ENCODE results near the gene MLLT10. TPM values are rescaled to one million over a fixed set of nuclear protein-coding genes. Genes with fewer than 3 reads are reported as not detected.
"Not testable (repeated sequence)": the region's sequence is repeated elsewhere in the genome, so short reads cannot be mapped to it uniquely, and the experiment has no call there.

MLLT10 gene
- total RNA-seq, 1 donor from 2014 or later, result 46.8 TPM

GRCh38 chr10:21587391-21587790, 53.4 kb downstream of the MLLT10 start:
- H3K27ac Mint-ChIP-seq, result no peak overlapping the region
- no peaks in the 10 kb centered on the region for H3K27me3 Mint-ChIP-seq
- DNase-seq (ENCODE audit: extremely low spot score, unreplicated experiment), result no peak
- no peaks in the 10 kb centered on the region for H3K4me1 Mint-ChIP-seq (ENCODE audit: unreplicated experiment)
- H3K36me3 Mint-ChIP-seq, result peaks cover 50% of the 10 kb centered on the region
- TF ChIP-seq CTCF (conservative IDR thresholded peaks at IDR 0.05), result no peak
- H3K9me3 Mint-ChIP-seq, result no peaks in the 10 kb centered on the region
- no peak overlapping the region for H3K4me3 Mint-ChIP-seq

GRCh38 chr10:21588159-21588558, 54.1 kb downstream of the MLLT10 start:
- Mint-ChIP-seq H3K27ac (peak overlapping the region; percentile 21), H3K36me3 (peaks cover 51% of the 10 kb centered on the region)
- H3K9me3 Mint-ChIP-seq; H3K4me1 Mint-ChIP-seq (ENCODE audit: unreplicated experiment); DNase-seq (ENCODE audit: extremely low spot score, unreplicated experiment); H3K4me3 Mint-ChIP-seq; H3K27me3 Mint-ChIP-seq: not testable (repeated sequence)

GRCh38 chr10:21593986-21594385, 60.0 kb downstream of the MLLT10 start:
- no peak for DNase-seq (ENCODE audit: extremely low spot score, unreplicated experiment)
- H3K4me3 Mint-ChIP-seq, result no peak overlapping the region
- no peak overlapping the region for H3K27ac Mint-ChIP-seq
- no peaks in the 10 kb centered on the region for H3K27me3 Mint-ChIP-seq
- peaks cover 5% of the 10 kb centered on the region for H3K4me1 Mint-ChIP-seq (ENCODE audit: unreplicated experiment)
- no peaks in the 10 kb centered on the region for H3K9me3 Mint-ChIP-seq
- H3K36me3 Mint-ChIP-seq, result peaks cover 44% of the 10 kb centered on the region
- no peak for TF ChIP-seq CTCF (conservative IDR thresholded peaks at IDR 0.05)

GRCh38 chr10:21599582-21599981, 65.5 kb downstream of the MLLT10 start:
- no peak for DNase-seq (ENCODE audit: extremely low spot score, unreplicated experiment)
- TF ChIP-seq CTCF (conservative IDR thresholded peaks at IDR 0.05), result no peak
- Mint-ChIP-seq H3K27ac (no peak overlapping the region), H3K4me1 (ENCODE audit: unreplicated experiment) (peaks cover 19% of the 10 kb centered on the region), H3K4me3 (no peak overlapping the region), H3K27me3 (no peaks in the 10 kb centered on the region), H3K36me3 (peaks cover 27% of the 10 kb centered on the region), H3K9me3 (no peaks in the 10 kb centered on the region)

- no peaks in the 10 kb centered on the region for H3K27me3 Mint-ChIP-seq
- H3K9me3 Mint-ChIP-seq, result no peaks in the 10 kb centered on the region
- DNase-seq (ENCODE audit: extremely low spot score, unreplicated experiment), result no peak
- no peak overlapping the region for H3K27ac Mint-ChIP-seq
- TF ChIP-seq CTCF (conservative IDR thresholded peaks at IDR 0.05), result no peak
- H3K4me1 Mint-ChIP-seq (ENCODE audit: unreplicated experiment), result peaks cover 19% of the 10 kb centered on the region
- no peak overlapping the region for H3K4me3 Mint-ChIP-seq
- H3K36me3 Mint-ChIP-seq, result peaks cover 29% of the 10 kb centered on the region
Observed at GRCh38 chr10:21600804-21601433, 66.9 kb downstream of the MLLT10 start.

GRCh38 chr10:21602313-21602712, 68.3 kb downstream of the MLLT10 start:
- Mint-ChIP-seq H3K4me3 (no peak overlapping the region), H3K27ac (peak overlapping the region; percentile 21), H3K9me3 (peaks cover 6% of the 10 kb centered on the region), H3K36me3 (peaks cover 39% of the 10 kb centered on the region), H3K4me1 (ENCODE audit: unreplicated experiment) (peaks cover 19% of the 10 kb centered on the region), H3K27me3 (no peaks in the 10 kb centered on the region)
- no peak for TF ChIP-seq CTCF (conservative IDR thresholded peaks at IDR 0.05)
- DNase-seq (ENCODE audit: extremely low spot score, unreplicated experiment), result no peak
